Suprapubic skin (tissue), 4 donors: ENCODE results near the gene ITK.

ENCODE experiments used
- EP300 ChIP-seq: sonication (generic); formaldehyde crosslinking; IDR thresholded peaks from one replicate; pipeline ENCODE4 v1.6.1; 2017; ENCODE audit warnings: antibody characterized with exemption
- POLR2AphosphoS5 ChIP-seq, 3 donors: sonication (generic); formaldehyde crosslinking; IDR thresholded peaks; one replicate each; pipeline ENCODE4 v1.6.1; 2017; ENCODE audit warnings: antibody characterized with exemption in 3 of 3
- TF ChIP-seq, protein P1 (sequence below), 2 donors: fragments of 200-600 bp in 1 of 2; fragments of 450-650 bp in 1 of 2; sonication (generic) in 1 of 2; IDR thresholded peaks; one replicate each; pipeline ENCODE4 v1.5.1; 2016 to 2019; ENCODE audit warnings: antibody characterized with exemption in 2 of 2, mild to moderate bottlenecking in 1 of 2, moderate library complexity in 1 of 2

DNA sequence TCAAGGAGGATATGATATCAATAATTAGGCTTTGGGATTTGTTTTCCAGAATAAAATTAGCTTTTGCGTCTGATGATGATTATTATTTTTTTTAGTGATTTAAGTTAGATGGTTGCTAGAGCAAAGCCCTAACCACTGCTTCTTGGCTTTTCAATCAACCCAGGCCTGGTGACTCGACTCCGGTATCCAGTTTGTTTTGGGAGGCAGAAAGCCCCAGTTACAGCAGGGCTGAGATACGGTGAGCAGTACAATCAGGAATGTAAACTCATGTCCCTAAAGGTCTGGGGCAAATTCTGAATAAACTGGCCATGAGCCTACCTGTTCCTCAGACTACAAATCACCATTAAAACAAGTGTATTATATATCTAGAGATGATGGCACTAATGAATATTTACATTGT is 60.8 kb downstream of the ITK start:
- no peak for TF ChIP-seq POLR2AphosphoS5 (IDR thresholded peaks at IDR 0.05)
- TF ChIP-seq, protein P1, sequence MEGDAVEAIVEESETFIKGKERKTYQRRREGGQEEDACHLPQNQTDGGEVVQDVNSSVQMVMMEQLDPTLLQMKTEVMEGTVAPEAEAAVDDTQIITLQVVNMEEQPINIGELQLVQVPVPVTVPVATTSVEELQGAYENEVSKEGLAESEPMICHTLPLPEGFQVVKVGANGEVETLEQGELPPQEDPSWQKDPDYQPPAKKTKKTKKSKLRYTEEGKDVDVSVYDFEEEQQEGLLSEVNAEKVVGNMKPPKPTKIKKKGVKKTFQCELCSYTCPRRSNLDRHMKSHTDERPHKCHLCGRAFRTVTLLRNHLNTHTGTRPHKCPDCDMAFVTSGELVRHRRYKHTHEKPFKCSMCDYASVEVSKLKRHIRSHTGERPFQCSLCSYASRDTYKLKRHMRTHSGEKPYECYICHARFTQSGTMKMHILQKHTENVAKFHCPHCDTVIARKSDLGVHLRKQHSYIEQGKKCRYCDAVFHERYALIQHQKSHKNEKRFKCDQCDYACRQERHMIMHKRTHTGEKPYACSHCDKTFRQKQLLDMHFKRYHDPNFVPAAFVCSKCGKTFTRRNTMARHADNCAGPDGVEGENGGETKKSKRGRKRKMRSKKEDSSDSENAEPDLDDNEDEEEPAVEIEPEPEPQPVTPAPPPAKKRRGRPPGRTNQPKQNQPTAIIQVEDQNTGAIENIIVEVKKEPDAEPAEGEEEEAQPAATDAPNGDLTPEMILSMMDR (IDR thresholded peaks at IDR 0.05) = no peak
- no peak for TF ChIP-seq EP300
